ENCODE measurements around the gene DOCK3.
"Not testable (repeated sequence)": the region's sequence is repeated elsewhere in the genome, so short reads cannot be mapped to it uniquely, and the experiment has no call there.

DOCK3 gene

DNA sequence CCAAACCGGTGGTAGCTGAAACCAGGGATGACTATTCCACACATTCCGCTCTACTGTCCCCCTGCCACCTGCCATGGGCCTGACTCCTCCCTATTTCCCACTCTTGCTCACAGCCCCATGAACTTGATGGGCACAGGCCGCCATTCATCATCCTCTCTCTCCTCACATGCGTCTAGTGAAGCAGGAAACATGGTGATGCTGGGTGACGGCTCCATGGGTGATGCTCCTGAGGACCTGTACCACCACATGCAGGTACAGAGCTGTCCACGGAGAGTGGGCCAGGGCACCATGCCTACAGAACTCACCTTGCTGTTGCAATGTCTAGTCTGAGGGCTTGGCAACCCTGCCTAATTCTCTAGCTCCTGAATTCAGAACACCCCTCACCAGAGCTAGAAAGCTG lies 687.0 kb downstream of the DOCK3 start:
- no peak for DNase-seq (ENCODE audit: low read depth)

DNA sequence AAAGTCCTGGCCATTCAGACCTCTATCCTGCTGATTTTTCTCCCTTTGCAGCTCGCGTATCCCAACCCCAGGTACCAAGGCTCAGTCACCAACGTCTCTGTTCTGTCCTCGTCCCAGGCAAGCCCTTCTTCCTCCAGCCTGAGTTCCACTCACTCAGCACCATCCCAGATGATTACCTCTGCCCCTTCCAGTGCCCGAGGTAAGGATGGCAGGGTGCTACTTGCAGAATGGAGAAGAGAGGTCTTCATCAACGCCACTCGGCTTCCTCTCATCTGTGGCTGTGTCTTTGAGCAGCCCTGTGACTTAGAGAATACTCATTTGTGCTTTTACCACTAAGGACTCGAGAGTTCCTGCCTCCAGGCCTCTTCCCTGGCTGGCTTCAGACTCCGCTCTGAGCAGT lies 687.7 kb downstream of the DOCK3 start:
- no peak for DNase-seq (ENCODE audit: low read depth)

- DNase-seq (ENCODE audit: low read depth), result not testable (repeated sequence)
Measured at GRCh38 chr3:51368276-51368675, 693.5 kb downstream of the DOCK3 start.

GRCh38 chr3:51371943-51372557 lies 697.3 kb downstream of the DOCK3 start:
- peak; percentile 48 for DNase-seq (ENCODE audit: low read depth)

- no peak for DNase-seq (ENCODE audit: low read depth)
Measured at GRCh38 chr3:51373658-51374421, 699.1 kb downstream of the DOCK3 start.

GRCh38 chr3:51374456-51374855 lies 699.7 kb downstream of the DOCK3 start:
- no peak for DNase-seq (ENCODE audit: low read depth)

- DNase-seq (ENCODE audit: low read depth), result no peak
Measured at GRCh38 chr3:51375136-51375535, 700.4 kb downstream of the DOCK3 start.

DNA sequence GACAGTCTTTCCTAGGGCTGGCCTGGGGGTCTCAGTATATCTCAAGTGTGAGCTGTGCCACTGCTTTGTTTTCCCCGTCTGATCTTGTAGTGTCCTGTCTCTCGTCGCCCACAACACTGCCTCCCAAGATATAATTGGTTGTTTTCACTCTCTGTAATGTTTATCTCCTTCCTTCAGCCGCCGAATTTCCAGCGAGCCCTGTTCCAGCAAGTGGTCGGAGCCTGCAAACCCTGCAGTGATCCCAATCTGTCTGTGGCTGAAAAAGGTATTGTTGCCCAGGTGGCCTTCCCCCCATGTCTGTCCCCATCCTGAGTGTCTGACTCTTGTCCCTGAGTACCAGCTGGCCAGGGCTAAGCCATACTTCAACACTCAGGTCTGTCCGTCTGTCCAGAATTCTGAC lies 700.8 kb downstream of the DOCK3 start:
- DNase-seq (ENCODE audit: low read depth), result no peak

GRCh38 chr3:51378065-51378464 lies 703.3 kb downstream of the DOCK3 start:
- no peak for DNase-seq (ENCODE audit: low read depth)

GRCh38 chr3:51378726-51379125 lies 704.0 kb downstream of the DOCK3 start:
- no peak for DNase-seq (ENCODE audit: low read depth)

- no peak for DNase-seq (ENCODE audit: low read depth)
Measured at GRCh38 chr3:51379301-51379700, 704.6 kb downstream of the DOCK3 start.

DNA sequence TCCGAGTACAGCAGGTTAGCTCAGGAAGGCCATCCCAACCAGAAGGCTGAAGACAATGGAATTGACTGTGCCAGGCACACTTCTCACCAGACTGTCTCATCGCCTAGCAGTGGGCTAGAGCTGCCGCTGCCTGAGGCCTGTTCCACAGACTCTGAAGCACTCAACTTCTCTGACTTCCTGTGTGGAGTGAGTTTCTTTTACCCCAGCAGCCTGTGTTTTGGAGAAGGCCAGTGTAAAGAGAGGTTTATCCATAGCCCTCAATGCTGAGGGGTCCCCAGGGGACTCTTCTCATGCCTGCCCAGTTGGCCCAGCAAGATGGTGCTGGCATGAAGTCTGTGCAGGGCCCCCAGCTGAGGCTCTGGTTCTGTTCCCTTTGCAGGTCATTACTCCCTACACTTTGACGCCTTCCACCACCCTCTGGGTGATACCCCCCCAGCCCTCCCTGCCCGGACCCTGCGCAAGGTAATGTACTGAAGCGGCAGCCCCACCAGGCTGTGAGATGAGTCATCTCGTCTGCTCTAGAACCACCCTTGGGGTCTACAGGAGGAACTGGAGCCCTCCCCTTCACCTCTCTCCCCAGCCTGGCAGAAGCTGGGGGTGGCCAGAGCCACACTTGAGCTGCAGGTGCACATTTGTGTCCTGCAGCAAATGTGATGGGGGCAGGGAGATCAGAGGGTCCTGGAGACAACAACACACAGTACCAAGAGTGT lies 705.2 kb downstream of the DOCK3 start:
- DNase-seq (ENCODE audit: low read depth), result no peak

DNA sequence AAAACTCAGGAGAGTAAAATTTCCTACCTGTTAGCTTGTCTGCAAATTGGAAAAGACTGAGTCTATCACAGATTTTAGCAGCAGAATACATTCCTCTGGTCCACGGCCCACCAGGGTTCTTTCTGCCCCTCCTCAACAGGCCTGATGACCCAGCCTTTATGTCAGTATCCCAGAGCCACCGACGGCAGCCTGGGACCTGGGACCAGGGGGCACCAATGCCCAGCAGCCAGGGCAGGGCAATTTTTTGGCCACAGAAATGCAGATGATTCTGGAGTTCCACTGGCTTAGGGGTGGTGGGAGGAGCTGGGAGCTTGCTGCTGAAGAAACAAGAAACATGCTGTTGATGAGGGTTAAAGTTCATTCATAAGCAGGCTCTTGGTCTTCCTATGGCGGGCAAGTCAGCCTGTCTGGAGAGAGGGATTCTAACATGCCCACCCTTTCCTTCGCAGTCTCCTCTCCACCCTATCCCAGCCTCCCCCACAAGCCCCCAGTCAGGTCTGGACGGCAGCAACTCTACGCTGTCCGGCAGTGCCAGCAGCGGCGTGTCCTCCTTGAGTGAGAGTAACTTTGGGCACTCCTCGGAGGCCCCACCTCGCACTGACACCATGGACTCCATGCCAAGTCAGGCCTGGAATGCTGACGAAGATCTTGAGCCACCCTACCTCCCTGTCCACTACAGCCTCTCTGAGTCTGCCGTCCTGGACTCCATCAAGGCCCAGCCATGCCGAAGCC lies 706.0 kb downstream of the DOCK3 start:
- DNase-seq (ENCODE audit: low read depth), result no peak

DNA sequence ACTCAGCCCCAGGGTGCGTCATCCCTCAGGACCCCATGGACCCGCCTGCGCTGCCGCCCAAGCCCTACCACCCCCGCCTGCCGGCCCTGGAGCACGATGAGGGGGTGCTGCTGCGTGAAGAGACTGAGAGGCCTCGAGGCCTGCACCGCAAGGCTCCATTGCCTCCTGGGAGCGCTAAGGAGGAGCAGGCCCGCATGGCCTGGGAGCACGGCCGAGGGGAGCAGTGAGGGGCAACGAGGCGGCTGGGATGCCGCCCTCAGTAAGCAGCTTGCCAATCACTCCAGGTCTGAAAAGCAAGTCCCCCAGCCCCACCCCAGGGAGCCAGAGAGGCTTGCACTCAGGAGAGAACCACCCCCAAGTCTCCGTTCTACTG lies 706.6 kb downstream of the DOCK3 start:
- no peak for DNase-seq (ENCODE audit: low read depth)

DNA sequence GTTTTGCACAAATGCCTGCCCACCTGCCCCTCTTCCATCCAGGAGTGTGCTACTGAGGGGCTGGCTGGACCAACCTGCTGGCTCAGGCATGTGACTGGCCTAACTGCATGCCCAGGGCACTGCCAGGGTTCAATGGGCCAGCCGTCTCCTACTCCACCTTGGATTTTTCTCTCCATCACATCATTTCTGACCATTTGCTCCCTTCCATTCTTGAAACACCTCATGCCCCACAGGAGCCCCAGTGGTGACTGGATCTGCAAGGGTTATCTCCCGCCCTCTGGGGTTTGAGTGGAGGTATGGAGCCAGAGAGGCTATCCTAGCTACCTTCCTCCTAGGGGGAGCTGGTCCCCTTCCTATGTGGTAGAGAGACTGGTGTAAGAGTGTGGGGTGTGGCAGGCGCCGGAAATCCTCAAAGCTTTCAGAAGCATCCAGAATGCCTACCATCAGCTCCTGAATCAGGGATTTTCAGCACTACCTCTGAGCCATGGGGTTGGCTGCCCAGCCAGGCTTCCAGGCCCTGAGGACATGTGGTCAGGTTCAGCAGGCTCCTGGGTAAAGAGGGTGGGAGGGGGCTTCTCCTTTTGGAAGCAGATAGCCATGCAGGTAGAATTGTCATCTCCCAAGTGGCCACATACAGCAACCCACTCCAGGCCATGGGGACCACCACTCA lies 707.5 kb downstream of the DOCK3 start:
- no peak for DNase-seq (ENCODE audit: low read depth)

- no peak for DNase-seq (ENCODE audit: low read depth)
Measured at GRCh38 chr3:51382947-51383578, 708.3 kb downstream of the DOCK3 start.

DNA sequence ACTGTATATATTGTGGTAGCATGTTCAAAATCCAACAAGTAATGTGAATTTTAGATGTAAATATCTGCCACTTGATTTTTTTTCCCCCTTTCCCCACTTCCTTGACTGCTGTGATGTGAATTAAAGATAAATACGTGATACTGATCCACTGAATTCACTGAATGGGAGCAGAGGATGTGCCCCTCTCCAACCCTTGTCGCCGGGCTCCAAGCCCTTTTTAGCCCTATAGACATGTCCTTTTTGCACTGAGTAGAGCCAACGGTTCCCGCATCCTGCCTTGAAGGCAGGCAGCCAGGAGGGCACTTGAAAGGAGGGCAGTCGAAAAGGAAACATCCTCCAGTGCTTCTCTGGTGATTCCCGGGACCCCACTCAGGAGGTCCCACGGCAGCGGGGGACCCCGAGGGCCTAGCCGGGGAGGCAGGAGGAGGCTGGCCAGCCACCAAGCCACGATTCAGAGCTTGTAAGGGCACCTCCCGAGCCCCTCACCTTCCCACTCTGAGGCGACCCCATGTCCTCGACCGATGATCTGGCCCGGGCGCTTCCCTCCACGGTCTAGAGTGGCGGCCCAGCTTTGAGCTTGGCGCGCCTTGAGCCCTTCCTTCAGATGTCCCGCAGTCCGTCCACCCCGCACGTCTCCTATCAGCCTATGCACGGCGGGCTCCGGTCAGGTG lies 709.5 kb downstream of the DOCK3 start:
- DNase-seq (ENCODE audit: low read depth), result no peak

DNA sequence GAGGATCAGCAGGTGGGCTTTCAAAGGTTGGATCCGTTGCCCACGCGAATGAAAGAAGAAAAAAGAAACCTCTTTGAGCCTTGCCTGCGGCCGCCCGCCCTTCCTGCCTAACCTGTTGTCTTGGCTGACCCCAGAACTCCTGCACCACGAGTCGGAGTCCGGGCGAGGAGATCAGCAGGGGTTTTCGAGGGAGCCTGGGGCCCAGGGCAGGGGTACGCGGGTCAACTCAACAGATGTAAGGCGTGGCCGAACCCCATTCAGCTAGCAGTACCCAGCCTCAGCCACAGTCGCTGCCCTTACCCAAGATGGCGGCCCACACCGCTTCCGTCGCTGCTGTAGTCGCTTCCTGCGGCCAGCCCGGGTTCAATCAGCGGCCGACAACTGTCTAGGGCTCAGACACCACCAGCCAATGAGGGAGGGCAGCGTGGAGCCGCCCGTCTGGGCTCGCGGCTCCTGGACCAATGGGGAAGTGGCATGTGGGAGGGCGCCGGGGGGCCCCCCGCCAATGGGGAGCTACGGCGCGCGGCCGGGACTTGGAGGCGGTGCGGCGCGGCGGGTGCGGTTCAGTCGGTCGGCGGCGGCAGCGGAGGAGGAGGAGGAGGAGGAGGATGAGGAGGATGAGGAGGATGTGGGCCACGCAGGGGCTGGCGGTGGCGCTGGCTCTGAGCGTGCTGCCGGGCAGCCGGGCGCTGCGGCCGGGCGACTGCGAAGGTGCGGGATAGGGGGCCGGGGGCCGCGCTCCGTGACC lies 710.2 kb downstream of the DOCK3 start, which contains the start of gene MANF:
Gene MANF (plus strand): TSS at position 566 of the 748 bp plus-strand sequence. CDS start 52 bp downstream, at position 618.
- peak; percentile 94 for DNase-seq (ENCODE audit: low read depth)

DNA sequence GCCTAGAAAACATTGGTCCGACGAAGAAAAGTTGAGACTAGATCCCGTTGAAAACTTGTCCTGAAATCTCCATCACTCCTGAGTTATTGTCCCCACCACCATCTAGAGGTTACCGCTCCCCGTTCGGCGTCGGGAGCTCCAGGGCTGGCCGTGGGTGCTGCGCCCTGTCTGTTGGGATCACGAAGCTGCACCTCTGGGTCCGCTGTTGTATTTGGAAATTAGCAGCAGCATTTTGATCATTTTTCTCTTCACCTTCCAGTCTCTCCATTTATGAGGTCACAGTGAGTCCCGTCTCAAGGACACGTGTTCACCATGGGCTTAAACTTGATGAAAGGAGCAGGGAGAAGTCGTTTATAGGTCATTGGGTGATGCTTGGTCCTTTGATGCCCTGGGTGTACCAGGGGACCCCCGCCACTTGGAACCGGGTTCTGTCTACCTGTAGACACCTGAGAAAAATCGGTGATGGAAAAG lies 710.9 kb downstream of the DOCK3 start:
- no peak for DNase-seq (ENCODE audit: low read depth)
